MM.1S (cell line): ENCODE measurements around the gene TRIM39.

Experiments used
- CTCF ChIP-seq: fragments of 300-600 bp; sonication (generic); IDR thresholded peaks from 2 replicates; pipeline ENCODE4 v1.5.1; 2016; ENCODE audit warnings: antibody characterized with exemption, low read length, mixed read lengths
- EZH2 ChIP-seq: fragments of 300-600 bp; sonication (generic); optimal IDR thresholded peaks from 2 replicates; pipeline ENCODE3; 2017; ENCODE audit warnings: low read depth, mild to moderate bottlenecking, antibody characterized with exemption, low read length, mixed read lengths

DNA sequence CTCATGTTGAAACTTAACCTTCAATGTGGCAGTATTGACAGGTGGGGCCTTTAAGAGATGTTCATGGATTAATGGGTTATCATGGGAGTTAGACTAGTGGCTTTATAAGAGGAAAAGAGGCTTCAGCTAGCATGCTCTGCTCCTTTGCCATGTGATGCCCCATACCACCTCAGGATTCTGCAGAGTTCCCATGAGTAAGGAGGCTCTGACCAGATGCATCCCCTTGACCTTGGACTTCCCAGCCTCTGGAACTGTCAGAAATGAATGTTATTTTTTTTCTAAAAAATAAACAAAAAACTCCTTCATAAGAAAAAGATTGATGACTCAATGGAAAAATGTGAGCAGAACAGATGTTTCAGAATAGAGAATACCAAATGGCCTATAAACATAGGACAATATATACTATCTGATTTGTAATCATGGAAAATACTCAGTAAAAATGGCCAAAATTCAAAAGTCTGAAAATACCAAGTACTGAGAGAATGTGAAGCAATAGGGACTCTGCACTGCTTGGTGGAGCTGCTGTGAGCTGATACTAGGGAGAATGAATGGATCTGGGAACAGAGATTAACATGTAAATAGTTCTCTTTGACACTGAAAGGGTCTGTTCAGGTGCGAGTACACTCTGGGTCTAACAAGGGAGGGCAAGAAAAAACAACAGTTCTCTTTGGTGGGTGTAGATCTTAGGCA, 7.4 kb upstream of the TRIM39 start:
- TF ChIP-seq CTCF (no peak), EZH2 (no peak)
